Endothelial cell of umbilical vein (primary cell): ENCODE measurements around the gene CNTF. TPM values are rescaled to one million over a fixed set of nuclear protein-coding genes. Genes with fewer than 3 reads are reported as not detected.

Experiments used
- BruUV-seq: library from RNA; stranded (reverse); fragments of 400-500 nt; replicated peaks from 2 replicates; lab custom pipeline; 2021; lab: Mats Ljungman, UMichigan
- CTCF ChIA-PET: fragments of 300-600, 350-600 bp; sonication (Branson Sonifier 250); formaldehyde crosslinking; loops from one replicate; lab custom pipeline; 2021; ENCODE audit warnings: antibody characterized with exemption, inconsistent platforms; lab: Charles Lee
- POLR2A ChIA-PET: fragments of 300-600, 350-600 bp; sonication (Branson Sonifier 250); formaldehyde crosslinking; loops from one replicate; lab custom pipeline; 2021; ENCODE audit warnings: antibody characterized with exemption, inconsistent platforms; lab: Charles Lee
- DNase-seq: peaks from one replicate; pipeline ENCODE4 v3.0.0-alpha.2; 2011; ENCODE audit warnings: low read depth, low spot score
- FAIRE-seq: peaks from 2 replicates; lab custom pipeline; 2011; peaks lifted over from hg19 to GRCh38; lab: Jason Lieb, UNC
- H2AFZ ChIP-seq: 2 replicates; pipeline ENCODE4 v1.6.0; 2012; ENCODE audit warnings: low read depth, low read length, control low read depth, inconsistent platforms
- H3K27ac ChIP-seq: 2 replicates; pipeline ENCODE4 v1.5.1; 2011; ENCODE audit warnings: low read depth, mild to moderate bottlenecking, control low read depth, low read length, moderate library complexity; ENCODE audit not compliant: insufficient read depth
- H3K27me3 ChIP-seq, 2 experiments: 2 replicates each; pipeline versions ENCODE4 v1.6.0 to v1.6.1; 2011; ENCODE audit warnings: low read length in 2 of 2, mixed read lengths in 1 of 2; ENCODE audit not compliant: control insufficient read depth in 2 of 2, insufficient read depth in 2 of 2
- H3K36me3 ChIP-seq, 2 experiments: 2 replicates in 1 of 2; 3 replicates in 1 of 2; pipeline ENCODE4 v1.5.1; 2011; ENCODE audit warnings: low read length in 2 of 2, mild to moderate bottlenecking in 1 of 2, moderate library complexity in 1 of 2; ENCODE audit not compliant: control insufficient read depth in 2 of 2, insufficient read depth in 2 of 2; ENCODE audit errors: extremely low read depth in 1 of 2
- H3K4me1 ChIP-seq: 3 replicates; pipeline ENCODE4 v1.5.1; 2011; ENCODE audit warnings: mild to moderate bottlenecking, low read length; ENCODE audit not compliant: control insufficient read depth, insufficient read depth; ENCODE audit errors: extremely low read depth
- H3K4me2 ChIP-seq: 2 replicates; pipeline ENCODE4 v1.6.1; 2011; ENCODE audit warnings: low read length, control low read depth, mixed read lengths; ENCODE audit not compliant: insufficient read depth
- H3K4me3 ChIP-seq, 3 experiments: fragments of 200-600 bp in 1 of 3; sonication (generic), shearing (Covaris generic) in 1 of 3; replicated peaks in 1 of 3; 2 replicates each; pipeline ENCODE4 v1.5.1; 2011 to 2016; ENCODE audit warnings: control low read depth in 3 of 3, low read length in 3 of 3, mild to moderate bottlenecking in 2 of 3, inconsistent platforms in 1 of 3, low read depth in 1 of 3, moderate library complexity in 1 of 3; ENCODE audit not compliant: insufficient read depth in 1 of 3
- H3K79me2 ChIP-seq: 2 replicates; pipeline ENCODE4 v1.6.0; 2012; ENCODE audit warnings: low read length, inconsistent platforms; ENCODE audit not compliant: control insufficient read depth, insufficient read depth
- H3K9ac ChIP-seq: replicated peaks from 2 replicates; pipeline ENCODE3; 2011; ENCODE audit warnings: low read length, control low read depth; ENCODE audit not compliant: insufficient read depth; ENCODE audit errors: extremely low read depth
- H3K9me1 ChIP-seq: replicated peaks from 3 replicates; pipeline ENCODE4 v1.6.0; 2011; ENCODE audit warnings: mild to moderate bottlenecking, low read length; ENCODE audit not compliant: control insufficient read depth, insufficient read depth; ENCODE audit errors: extremely low read depth
- H3K9me3 ChIP-seq: replicated peaks from 2 replicates; pipeline ENCODE4 v1.5.1; 2012; ENCODE audit warnings: low read length, inconsistent platforms; ENCODE audit not compliant: control insufficient read depth, insufficient read depth
- H4K20me1 ChIP-seq: replicated peaks from 2 replicates; pipeline ENCODE3; 2011; ENCODE audit warnings: mild to moderate bottlenecking, low read length; ENCODE audit not compliant: control insufficient read depth, insufficient read depth; ENCODE audit errors: extremely low read depth
- EZH2 ChIP-seq: IDR thresholded peaks from 2 replicates; pipeline ENCODE4 v1.6.1; 2012; ENCODE audit warnings: borderline replicate concordance, low read depth, mild to moderate bottlenecking, moderate library complexity, low read length, inconsistent platforms; ENCODE audit not compliant: severe bottlenecking
- FOS ChIP-seq: IDR thresholded peaks from 2 replicates; pipeline ENCODE4 v1.6.1; 2011; ENCODE audit warnings: mild to moderate bottlenecking, low read length, moderate library complexity, borderline replicate concordance; ENCODE audit not compliant: insufficient read depth
- GATA2 ChIP-seq: IDR thresholded peaks from 2 replicates; pipeline ENCODE4 v1.7.0; 2011; ENCODE audit warnings: low read depth, mild to moderate bottlenecking, moderate library complexity, mixed read lengths, low read length; ENCODE audit not compliant: insufficient read length, insufficient read depth
- JUN ChIP-seq: IDR thresholded peaks from 2 replicates; pipeline ENCODE4 v1.6.1; 2011; ENCODE audit warnings: borderline replicate concordance, low read depth; ENCODE audit not compliant: insufficient read length, insufficient read depth
- MYC ChIP-seq: IDR thresholded peaks from one replicate; pipeline ENCODE4 v1.6.1; 2011; ENCODE audit warnings: mild to moderate bottlenecking, low read depth, low read length
- POLR2A ChIP-seq: IDR thresholded peaks from 2 replicates; pipeline ENCODE4 v1.6.1; 2012; ENCODE audit warnings: low read depth, mild to moderate bottlenecking, control low read depth, low read length
- POLR2AphosphoS5 ChIP-seq: IDR thresholded peaks from 2 replicates; pipeline ENCODE4 v1.6.1; 2012; ENCODE audit warnings: low read depth, mild to moderate bottlenecking, control low read depth, low read length, moderate library complexity; ENCODE audit not compliant: insufficient read depth
- dilution Hi-C: fragments of 300-500 bp; cut with MboI; formaldehyde crosslinking; loops from one replicate; pipeline ENCODE4 v1.15.0; 2019; ENCODE audit warnings: low sequenced_read_pairs; ENCODE audit not compliant: extremely low pct_ligation_motif_present
- intact Hi-C: fragments of 100-400 bp; cut with micrococcal nuclease; formaldehyde crosslinking; loops from one replicate; pipeline ENCODE4 v1.10.0; 2022
- polyA plus RNA-seq, 4 experiments: library from polyadenylated mRNA; depleted of rRNA in 3 of 4; stranded (reverse) in 3 of 4; unstranded in 1 of 4; fragments of >200 nt; gene quantifications; 2 replicates each; pipeline versions ENCODE4 v1.2.1 to v1.2.3, GENCODE V29; 2011 to 2012; ENCODE audit warnings: missing spikeins in 1 of 4
- total RNA-seq: library from RNA; stranded (reverse); gene quantifications from 2 replicates; pipeline ENCODE4 v1.2.3, GENCODE V29; 2021
- TF ChIP-seq, protein P1 (sequence below), 2 donors: IDR thresholded peaks; 1 replicate in 1 of 2; 2 replicates in 1 of 2; pipeline ENCODE4 v1.5.1; 2011; ENCODE audit warnings: low read length in 2 of 2, mild to moderate bottlenecking in 2 of 2, moderate library complexity in 2 of 2, control low read depth in 1 of 2, inconsistent platforms in 1 of 2, low read depth in 1 of 2; ENCODE audit not compliant: insufficient read depth in 1 of 2; ENCODE audit errors: extremely low read depth in 1 of 2
- TF ChIP-seq, protein P2 (sequence below): IDR thresholded peaks from 2 replicates; pipeline ENCODE4 v1.6.1; 2011; ENCODE audit not compliant: insufficient read depth, insufficient read length

CNTF gene
- total and polyA plus RNA-seq, 2 donors (not counting 3 experiments of a cell fraction or from before 2014, with no cell fraction given): 0.84 to 3.3 TPM

DNA sequence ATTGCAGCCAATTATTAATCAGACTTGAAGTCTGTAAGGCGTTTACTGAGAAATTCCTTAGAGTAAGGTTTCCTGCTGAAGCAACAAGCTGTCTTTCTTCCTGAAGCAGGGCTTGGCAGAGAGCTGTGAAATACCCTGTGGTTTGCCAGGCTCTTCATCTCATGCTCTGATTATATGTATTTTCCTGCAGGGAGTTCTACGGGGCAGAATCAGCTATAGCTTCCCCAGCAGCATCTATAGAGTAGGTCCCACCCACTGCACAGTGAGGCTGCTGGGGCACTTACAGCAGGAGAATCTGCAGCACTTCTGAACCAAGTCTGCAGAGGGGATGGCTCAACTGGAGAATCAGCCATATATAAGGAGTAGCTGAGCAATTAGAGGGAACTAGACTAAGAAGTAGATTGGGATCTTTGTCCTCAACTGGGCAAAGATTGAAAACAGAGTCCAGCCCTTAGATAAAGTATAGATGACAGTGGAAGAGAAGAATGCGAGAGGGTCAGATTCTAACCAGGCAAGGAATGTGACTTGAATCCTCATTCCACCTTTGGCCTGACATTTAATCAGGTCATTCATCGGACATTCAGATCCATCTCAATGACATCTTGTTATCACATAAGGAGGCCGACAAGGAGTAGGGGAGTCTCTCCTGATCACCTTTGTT, 37.6 kb downstream of the CNTF start:
- POLR2A ChIA-PET: no interaction called here
- Histone ChIP-seq H3K36me3 (no peaks in the 10 kb centered on the region), H3K27ac (no peak overlapping the region), H3K79me2 (no peaks in the 10 kb centered on the region), H2AFZ (no peak overlapping the region), H3K4me1 (no peaks in the 10 kb centered on the region), H3K9ac (no peak overlapping the region), H3K4me3 (no peak overlapping the region), H3K9me1 (no peaks in the 10 kb centered on the region), H4K20me1 (no peaks in the 10 kb centered on the region), H3K4me2 (no peak overlapping the region), H3K9me3 (no peaks in the 10 kb centered on the region), H3K27me3 (peaks cover 2 to 3% of the 10 kb centered on the region in 2 experiments)
- dilution Hi-C loops (no loop called here), intact Hi-C loops (no loop called here)
- no TSS peak for BruUV-seq
- TF ChIP-seq GATA2 (no peak), MYC (no peak), POLR2AphosphoS5 (no peak), POLR2A (no peak), EZH2 (no peak), FOS (no peak), JUN (no peak)
- TF ChIP-seq, protein P1, sequence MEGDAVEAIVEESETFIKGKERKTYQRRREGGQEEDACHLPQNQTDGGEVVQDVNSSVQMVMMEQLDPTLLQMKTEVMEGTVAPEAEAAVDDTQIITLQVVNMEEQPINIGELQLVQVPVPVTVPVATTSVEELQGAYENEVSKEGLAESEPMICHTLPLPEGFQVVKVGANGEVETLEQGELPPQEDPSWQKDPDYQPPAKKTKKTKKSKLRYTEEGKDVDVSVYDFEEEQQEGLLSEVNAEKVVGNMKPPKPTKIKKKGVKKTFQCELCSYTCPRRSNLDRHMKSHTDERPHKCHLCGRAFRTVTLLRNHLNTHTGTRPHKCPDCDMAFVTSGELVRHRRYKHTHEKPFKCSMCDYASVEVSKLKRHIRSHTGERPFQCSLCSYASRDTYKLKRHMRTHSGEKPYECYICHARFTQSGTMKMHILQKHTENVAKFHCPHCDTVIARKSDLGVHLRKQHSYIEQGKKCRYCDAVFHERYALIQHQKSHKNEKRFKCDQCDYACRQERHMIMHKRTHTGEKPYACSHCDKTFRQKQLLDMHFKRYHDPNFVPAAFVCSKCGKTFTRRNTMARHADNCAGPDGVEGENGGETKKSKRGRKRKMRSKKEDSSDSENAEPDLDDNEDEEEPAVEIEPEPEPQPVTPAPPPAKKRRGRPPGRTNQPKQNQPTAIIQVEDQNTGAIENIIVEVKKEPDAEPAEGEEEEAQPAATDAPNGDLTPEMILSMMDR (IDR thresholded peaks at IDR 0.05; ENCODE audit: extremely low read depth in 1 of 2, insufficient read depth in 1 of 2, low read depth in 1 of 2, low read length in 2 of 2): no peak
- TF ChIP-seq, protein P2, sequence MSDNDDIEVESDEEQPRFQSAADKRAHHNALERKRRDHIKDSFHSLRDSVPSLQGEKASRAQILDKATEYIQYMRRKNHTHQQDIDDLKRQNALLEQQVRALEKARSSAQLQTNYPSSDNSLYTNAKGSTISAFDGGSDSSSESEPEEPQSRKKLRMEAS: no peak
- DNase-seq (no peak), FAIRE-seq (no peak)
- CTCF ChIA-PET: interaction anchor here (1.4 kb wide), 1 partner anchor 498 kb away, joined by 5 read pairs; no protein-coding TSS in a partner anchor
